Stimulated activated CD4-positive, alpha-beta T cell treated with anti-CD3 and anti-CD28 coated beads, Interleukin-4, amount 100 ng/mL, for 24 hours (primary cell): ENCODE measurements around the gene PLCB4.
"Not testable (repeated sequence)": the region's sequence is repeated elsewhere in the genome, so short reads cannot be mapped to it uniquely, and the experiment has no call there.

Experiments used
- DNase-seq: peaks from one replicate; pipeline ENCODE4 v3.0.0-alpha.2; 2020

PLCB4 gene

GRCh38 chr20:9145142-9145541, 76.3 kb downstream of the PLCB4 start:
- DNase-seq = no peak

- DNase-seq = no peak
Measured at GRCh38 chr20:9146649-9147048, 77.8 kb downstream of the PLCB4 start.

- no peak for DNase-seq
Measured at GRCh38 chr20:9147547-9148024, 78.7 kb downstream of the PLCB4 start.

- no peak for DNase-seq
Measured at GRCh38 chr20:9148291-9148690, 79.4 kb downstream of the PLCB4 start.

GRCh38 chr20:9149087-9149486, 80.2 kb downstream of the PLCB4 start:
- no peak for DNase-seq

- no peak for DNase-seq
Measured at GRCh38 chr20:9149796-9150195, 80.9 kb downstream of the PLCB4 start.

- DNase-seq = no peak
Measured at GRCh38 chr20:9150679-9151078, 81.8 kb downstream of the PLCB4 start.

GRCh38 chr20:9152139-9152538, 83.3 kb downstream of the PLCB4 start:
- not testable (repeated sequence) for DNase-seq

- DNase-seq = no peak
Measured at GRCh38 chr20:9154464-9155024, 85.7 kb downstream of the PLCB4 start.

- DNase-seq = no peak
Measured at GRCh38 chr20:9156529-9157280, 87.8 kb downstream of the PLCB4 start.

GRCh38 chr20:9160331-9160730, 91.4 kb downstream of the PLCB4 start:
- DNase-seq = no peak

- no peak for DNase-seq
Measured at GRCh38 chr20:9160757-9161156, 91.9 kb downstream of the PLCB4 start.

GRCh38 chr20:9161311-9161710, 92.4 kb downstream of the PLCB4 start:
- DNase-seq = no peak

GRCh38 chr20:9163251-9163650, 94.4 kb downstream of the PLCB4 start:
- no peak for DNase-seq

GRCh38 chr20:9163995-9164394, 95.1 kb downstream of the PLCB4 start:
- no peak for DNase-seq

GRCh38 chr20:9165261-9165660, 96.4 kb downstream of the PLCB4 start:
- no peak for DNase-seq

- no peak for DNase-seq
Measured at GRCh38 chr20:9166153-9166780, 97.4 kb downstream of the PLCB4 start.

- no peak for DNase-seq
Measured at GRCh38 chr20:9169409-9169808, 100.5 kb downstream of the PLCB4 start.

GRCh38 chr20:9172851-9173250, 104.0 kb downstream of the PLCB4 start:
- no peak for DNase-seq

- no peak for DNase-seq
Measured at GRCh38 chr20:9177278-9177677, 108.4 kb downstream of the PLCB4 start.

- DNase-seq = no peak
Measured at GRCh38 chr20:9179193-9179802, 110.4 kb downstream of the PLCB4 start.

GRCh38 chr20:9179867-9180266, 111.0 kb downstream of the PLCB4 start:
- DNase-seq = no peak

GRCh38 chr20:9180481-9181257, 111.8 kb downstream of the PLCB4 start:
- no peak for DNase-seq
